K562 (cell line): ENCODE data around the gene SNX14. TPM values are rescaled to one million over a fixed set of nuclear protein-coding genes. Genes with fewer than 3 reads are reported as not detected.

ENCODE experiments used
- HES1 ChIP-seq: fragments of 450-650 bp; IDR thresholded peaks from 2 replicates; pipeline ENCODE4 v1.6.1; 2016; ENCODE audit warnings: low read depth, mild to moderate bottlenecking, moderate library complexity
- HIVEP1 ChIP-seq: fragments of 250-450 bp; sonication (Bioruptor Pico); IDR thresholded peaks from 2 replicates; pipeline ENCODE4 v1.4.0; 2020; ENCODE audit warnings: mild to moderate bottlenecking
- MCM7 ChIP-seq, 2 experiments: fragments of 450-650 bp; IDR thresholded peaks; 2 replicates each; pipeline ENCODE4 v1.6.1; 2016 to 2018
- NFRKB ChIP-seq: fragments of 450-650 bp; IDR thresholded peaks from 2 replicates; pipeline ENCODE4 v1.6.1; 2016; ENCODE audit warnings: low read depth
- NFXL1 ChIP-seq: fragments of 450-650 bp; formaldehyde crosslinking; IDR thresholded peaks from 2 replicates; pipeline ENCODE4 v1.4.0; 2021; ENCODE audit warnings: mild to moderate bottlenecking
- POLR2B ChIP-seq: fragments of 450-650 bp; IDR thresholded peaks from 2 replicates; pipeline ENCODE4 v1.6.1; 2018; ENCODE audit warnings: low read depth; ENCODE audit not compliant: partially characterized antibody
- POLR3A ChIP-seq: IDR thresholded peaks from 2 replicates; pipeline ENCODE4 v1.6.1; 2011; ENCODE audit warnings: borderline replicate concordance, mild to moderate bottlenecking, moderate library complexity; ENCODE audit not compliant: insufficient read length, insufficient read depth; ENCODE audit errors: extremely low read depth
- PRDM10 ChIP-seq: fragments of 450-650 bp; IDR thresholded peaks from 2 replicates; pipeline ENCODE4 v1.6.1; 2018; ENCODE audit not compliant: partially characterized antibody
- RBM34 ChIP-seq: fragments of 200-400 bp; formaldehyde crosslinking; IDR thresholded peaks from 2 replicates; pipeline ENCODE4 v1.6.1; 2018; ENCODE audit warnings: low read length, borderline replicate concordance; ENCODE audit not compliant: insufficient read depth
- RCOR1 ChIP-seq, 2 experiments: IDR thresholded peaks; 2 replicates each; pipeline ENCODE4 v1.6.1; 2012; ENCODE audit warnings: low read depth in 2 of 2, low read length in 2 of 2, borderline replicate concordance in 1 of 2, improper control_type of control experiment in 1 of 2
- TAF7 ChIP-seq: fragments of 450-650 bp; IDR thresholded peaks from 2 replicates; pipeline ENCODE4 v1.6.1; 2016; ENCODE audit warnings: missing genetic modification characterization, missing compliant biosample characterization
- USF2 ChIP-seq: sonication (generic); formaldehyde crosslinking; IDR thresholded peaks from 2 replicates; pipeline ENCODE4 v1.5.0; 2020; ENCODE audit warnings: missing genetic modification reagents
- ZBTB7A ChIP-seq: IDR thresholded peaks from 2 replicates; pipeline ENCODE4 v1.6.1; 2011; ENCODE audit warnings: low read depth, mild to moderate bottlenecking, low read length, moderate library complexity, borderline replicate concordance; ENCODE audit not compliant: control insufficient read depth
- ZNF408 ChIP-seq: fragments of 250-450 bp; sonication (Bioruptor Pico); IDR thresholded peaks from 2 replicates; pipeline ENCODE4 v1.4.0; 2020; ENCODE audit warnings: low read depth, mild to moderate bottlenecking, moderate library complexity
- ZNF41 ChIP-seq: fragments of 250-450 bp; sonication (Bioruptor Pico); conservative IDR thresholded peaks from 2 replicates; pipeline ENCODE4 v1.4.0; 2020; ENCODE audit warnings: mild to moderate bottlenecking
- ZNF764 ChIP-seq: fragments of 250-450 bp; sonication (Bioruptor Pico); IDR thresholded peaks from 2 replicates; pipeline ENCODE4 v1.4.0; 2020; ENCODE audit warnings: low read depth, mild to moderate bottlenecking, moderate library complexity
- polyA plus RNA-seq, 8 experiments: library from polyadenylated mRNA; depleted of rRNA in 4 of 8; stranded (reverse) in 5 of 8; unstranded in 3 of 8; fragments of >200 nt; fragmentation: Nextera tagmentation in 2 of 8; fragmentation: Illumina TruSeq in 1 of 8; extraction: Ambion mirVana in 2 of 8; extraction: Trizol in 1 of 8; gene quantifications; 2 replicates each; pipeline versions ENCODE4 v1.2.1 to v1.2.3, GENCODE V29; 2011 to 2014; ENCODE audit warnings: inconsistent platforms in 1 of 8, missing spikeins in 1 of 8
- total RNA-seq, 7 experiments: library from RNA; depleted of rRNA in 6 of 7; stranded (reverse); fragments of >200 nt in 6 of 7; fragmentation: Illumina TruSeq in 2 of 7; extraction: Trizol in 2 of 7; gene quantifications; 2 replicates each; pipeline versions ENCODE4 v1.2.1 to v1.2.3, GENCODE V29; 2011 to 2021; ENCODE audit warnings: low replicate concordance in 1 of 7
- TF ChIP-seq, protein P1 (sequence below), 3 experiments: fragments of 200-800 bp in 1 of 3; fragments of 250-450 bp in 1 of 3; fragments of 450-650 bp in 1 of 3; sonication (Bioruptor Pico) in 1 of 3; sonication (Bioruptor generic) in 1 of 3; formaldehyde crosslinking in 1 of 3; IDR thresholded peaks; 2 replicates each; pipeline versions ENCODE4 v1.6.1 to v1.8.0; 2016 to 2022; ENCODE audit warnings: mild to moderate bottlenecking in 2 of 3, missing genetic modification characterization in 2 of 3, missing compliant biosample characterization in 1 of 3, moderate library complexity in 1 of 3

Gene SNX14
- total and polyA plus RNA-seq, 9 of the 15 experiments (the other 6 are each of a cell fraction or from before 2014, with no cell fraction given) = 46.5 to 140 (median 71.2) TPM

DNA sequence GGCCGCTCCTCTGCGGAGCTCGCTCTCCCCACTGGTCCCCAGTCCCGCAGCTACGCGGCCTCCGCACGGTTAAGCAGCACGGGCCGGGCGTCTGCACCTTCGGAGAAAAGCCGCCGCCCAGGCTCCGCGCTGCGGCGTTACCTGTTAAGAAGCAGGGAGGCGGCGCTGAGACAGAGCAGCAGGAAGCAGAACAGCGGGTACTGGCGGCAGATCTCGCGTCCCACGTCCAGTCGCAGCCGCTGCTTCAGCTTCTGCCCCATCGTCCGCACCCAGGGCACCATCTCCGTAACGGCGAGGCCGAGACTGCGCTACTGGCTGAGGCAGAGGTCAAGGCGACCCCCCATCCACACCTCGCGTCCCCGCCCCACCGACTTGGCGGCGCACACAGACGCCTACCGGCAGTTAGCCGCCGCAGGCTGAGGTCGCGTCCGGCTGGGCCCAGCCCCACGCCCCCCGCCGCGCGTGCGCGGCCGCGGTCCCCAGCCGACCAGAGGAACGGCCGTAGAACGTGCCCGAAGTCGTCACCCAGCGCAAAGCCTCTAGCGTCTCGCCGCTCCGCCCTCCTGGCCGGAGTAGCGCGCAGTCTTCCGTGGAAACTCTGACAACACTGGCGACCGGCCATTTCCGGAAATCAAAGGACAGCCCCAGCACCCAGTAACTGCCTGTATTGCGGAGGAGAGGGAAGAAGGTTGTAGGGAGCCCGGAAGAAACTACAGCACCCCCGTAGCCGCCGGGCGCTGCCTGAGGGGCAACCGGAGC is at the start of gene SNX14 (continued):
- TF ChIP-seq PRDM10 (peak; percentile 33), RCOR1 (IDR thresholded peaks at IDR 0.05; ENCODE audit: borderline replicate concordance in 1 of 2, low read depth in 2 of 2, low read length in 2 of 2) (no peak), NFRKB (no peak; the same call in 1 of the 2 replicates), POLR3A (no peak), USF2 (CRISPR knock-in tag) (no peak), ZBTB7A (peak; percentile 90), ZNF764 (no peak), ZNF41 (CRISPR knock-in tag) (no peak), POLR2B (peak; percentile 60), RBM34 (no peak), HES1 (no peak), TAF7 (tag) (peak; percentile 58; the same call in 1 of the 2 replicates), HIVEP1 (CRISPR knock-in tag) (no peak), ZNF408 (CRISPR knock-in tag) (no peak), MCM7 (IDR thresholded peaks at IDR 0.05) (no peak), NFXL1 (CRISPR knock-in tag) (no peak)
- TF ChIP-seq, protein P1, sequence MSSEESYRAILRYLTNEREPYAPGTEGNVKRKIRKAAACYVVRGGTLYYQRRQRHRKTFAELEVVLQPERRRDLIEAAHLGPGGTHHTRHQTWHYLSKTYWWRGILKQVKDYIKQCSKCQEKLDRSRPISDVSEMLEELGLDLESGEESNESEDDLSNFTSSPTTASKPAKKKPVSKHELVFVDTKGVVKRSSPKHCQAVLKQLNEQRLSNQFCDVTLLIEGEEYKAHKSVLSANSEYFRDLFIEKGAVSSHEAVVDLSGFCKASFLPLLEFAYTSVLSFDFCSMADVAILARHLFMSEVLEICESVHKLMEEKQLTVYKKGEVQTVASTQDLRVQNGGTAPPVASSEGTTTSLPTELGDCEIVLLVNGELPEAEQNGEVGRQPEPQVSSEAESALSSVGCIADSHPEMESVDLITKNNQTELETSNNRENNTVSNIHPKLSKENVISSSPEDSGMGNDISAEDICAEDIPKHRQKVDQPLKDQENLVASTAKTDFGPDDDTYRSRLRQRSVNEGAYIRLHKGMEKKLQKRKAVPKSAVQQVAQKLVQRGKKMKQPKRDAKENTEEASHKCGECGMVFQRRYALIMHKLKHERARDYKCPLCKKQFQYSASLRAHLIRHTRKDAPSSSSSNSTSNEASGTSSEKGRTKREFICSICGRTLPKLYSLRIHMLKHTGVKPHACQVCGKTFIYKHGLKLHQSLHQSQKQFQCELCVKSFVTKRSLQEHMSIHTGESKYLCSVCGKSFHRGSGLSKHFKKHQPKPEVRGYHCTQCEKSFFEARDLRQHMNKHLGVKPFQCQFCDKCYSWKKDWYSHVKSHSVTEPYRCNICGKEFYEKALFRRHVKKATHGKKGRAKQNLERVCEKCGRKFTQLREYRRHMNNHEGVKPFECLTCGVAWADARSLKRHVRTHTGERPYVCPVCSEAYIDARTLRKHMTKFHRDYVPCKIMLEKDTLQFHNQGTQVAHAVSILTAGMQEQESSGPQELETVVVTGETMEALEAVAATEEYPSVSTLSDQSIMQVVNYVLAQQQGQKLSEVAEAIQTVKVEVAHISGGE (CRISPR knock-in tag; IDR thresholded peaks at IDR 0.05) = peak in 2 of 3 experiments; percentile 70 to 96; a peak in 4 of 6 replicates
